Kidney epithelial cell (primary cell): Measurements from ENCODE around the gene CHP2. TPM values are rescaled to one million over a fixed set of nuclear protein-coding genes. Genes with fewer than 3 reads are reported as not detected.

Source experiments
- DNase-seq: peaks from one replicate; pipeline ENCODE4 v3.0.0-alpha.2; 2010; ENCODE audit warnings: low read depth
- H3K27me3 ChIP-seq: 2 replicates; pipeline ENCODE4 v1.6.0; 2011; ENCODE audit warnings: low read length; ENCODE audit not compliant: control insufficient read depth, insufficient read depth
- H3K36me3 ChIP-seq: 2 replicates; pipeline ENCODE4 v1.5.1; 2011; ENCODE audit warnings: low read length; ENCODE audit not compliant: control insufficient read depth, insufficient read depth
- H3K4me3 ChIP-seq: 2 replicates; pipeline ENCODE4 v1.5.1; 2011; ENCODE audit warnings: low read depth, mild to moderate bottlenecking, control low read depth, low read length
- total RNA-seq: library from RNA; depleted of rRNA; stranded (reverse); fragments of >200 nt; gene quantifications from 2 replicates; pipeline ENCODE4 v1.2.3, GENCODE V29; 2015
- TF ChIP-seq, protein P1 (sequence below): IDR thresholded peaks from 2 replicates; pipeline ENCODE4 v1.5.1; 2011; ENCODE audit warnings: mild to moderate bottlenecking, moderate library complexity, low read length, control low read depth, inconsistent platforms; ENCODE audit not compliant: insufficient read depth, poor library complexity, severe bottlenecking

Gene CHP2
- total RNA-seq, 1 donor from 2014 or later = not detected

DNA sequence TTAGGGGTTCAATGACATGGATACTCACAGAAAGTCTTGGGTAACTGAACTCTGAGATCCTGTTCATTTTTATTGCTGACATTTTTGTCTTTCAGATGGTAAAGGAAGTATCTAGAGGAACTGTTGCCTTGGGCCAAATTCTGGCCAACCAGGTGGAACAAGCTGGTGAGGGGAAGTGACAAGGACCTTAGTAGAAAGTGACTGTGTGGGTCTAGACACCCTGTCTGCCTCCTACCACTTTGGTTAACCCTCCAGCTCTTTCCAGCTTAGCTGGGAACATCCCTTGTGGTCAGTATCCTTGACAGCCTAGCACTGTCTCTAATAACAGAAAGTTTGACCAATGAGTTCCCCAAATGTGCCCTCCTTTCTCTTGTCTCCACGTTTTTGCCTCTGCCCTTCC, 52.2 kb downstream of the CHP2 start:
- H3K4me3 ChIP-seq = no peak overlapping the region
- TF ChIP-seq, protein P1, sequence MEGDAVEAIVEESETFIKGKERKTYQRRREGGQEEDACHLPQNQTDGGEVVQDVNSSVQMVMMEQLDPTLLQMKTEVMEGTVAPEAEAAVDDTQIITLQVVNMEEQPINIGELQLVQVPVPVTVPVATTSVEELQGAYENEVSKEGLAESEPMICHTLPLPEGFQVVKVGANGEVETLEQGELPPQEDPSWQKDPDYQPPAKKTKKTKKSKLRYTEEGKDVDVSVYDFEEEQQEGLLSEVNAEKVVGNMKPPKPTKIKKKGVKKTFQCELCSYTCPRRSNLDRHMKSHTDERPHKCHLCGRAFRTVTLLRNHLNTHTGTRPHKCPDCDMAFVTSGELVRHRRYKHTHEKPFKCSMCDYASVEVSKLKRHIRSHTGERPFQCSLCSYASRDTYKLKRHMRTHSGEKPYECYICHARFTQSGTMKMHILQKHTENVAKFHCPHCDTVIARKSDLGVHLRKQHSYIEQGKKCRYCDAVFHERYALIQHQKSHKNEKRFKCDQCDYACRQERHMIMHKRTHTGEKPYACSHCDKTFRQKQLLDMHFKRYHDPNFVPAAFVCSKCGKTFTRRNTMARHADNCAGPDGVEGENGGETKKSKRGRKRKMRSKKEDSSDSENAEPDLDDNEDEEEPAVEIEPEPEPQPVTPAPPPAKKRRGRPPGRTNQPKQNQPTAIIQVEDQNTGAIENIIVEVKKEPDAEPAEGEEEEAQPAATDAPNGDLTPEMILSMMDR = no peak
- DNase-seq = no peak
- H3K36me3 ChIP-seq = no peaks in the 10 kb centered on the region
- no peaks in the 10 kb centered on the region for H3K27me3 ChIP-seq

Other genes starting within 250 kb of the CHP2 start
- gene GGA2, start 244.5 kb upstream of the CHP2 start, total RNA-seq = 41.6 and 43.6 TPM in 2 replicates
- gene EARS2, start 197.7 kb upstream of the CHP2 start, total RNA-seq = 22.3 and 44.8 TPM in 2 replicates
- 135 and 170 TPM in 2 replicates for gene UBFD1, start 197.3 kb upstream of the CHP2 start, total RNA-seq
- 69.1 and 132 TPM in 2 replicates for gene NDUFAB1, start 158.7 kb upstream of the CHP2 start, total RNA-seq
- gene PALB2, start 113.7 kb upstream of the CHP2 start, total RNA-seq = 18.5 and 24.0 TPM in 2 replicates
- gene DCTN5, start 113.6 kb upstream of the CHP2 start, total RNA-seq = 58.4 and 68.4 TPM in 2 replicates
- 10.4 and 13.1 TPM in 2 replicates for gene PLK1, start 76.1 kb upstream of the CHP2 start, total RNA-seq
- under 0.01 TPM in 1 of 2 replicates, not detected in the other for gene ERN2, start 41.8 kb upstream of the CHP2 start, total RNA-seq
- 6.0 and 7.1 TPM in 2 replicates for gene PRKCB, start 81.0 kb downstream of the CHP2 start, total RNA-seq